Astrocyte (in vitro differentiated cells and primary cell): ENCODE data around the gene RTKN2. TPM values are rescaled to one million over a fixed set of nuclear protein-coding genes. Genes with fewer than 3 reads are reported as not detected.

Source experiments
- DNase-seq: peaks from one replicate; pipeline ENCODE4 v3.0.0-alpha.2; 2010; ENCODE audit warnings: low read depth
- FAIRE-seq: peaks from 2 replicates; lab custom pipeline; 2011; peaks lifted over from hg19 to GRCh38; lab: Jason Lieb, UNC
- H2AFZ ChIP-seq: 2 replicates; pipeline ENCODE4 v1.6.0; 2012; ENCODE audit warnings: low read depth, low read length, inconsistent platforms
- H3K27ac ChIP-seq: 2 replicates; pipeline ENCODE4 v1.5.1; 2011; ENCODE audit warnings: low read depth, low read length, inconsistent platforms
- H3K27me3 ChIP-seq: 2 replicates; pipeline ENCODE4 v1.6.0; 2011; ENCODE audit warnings: low read length, inconsistent platforms; ENCODE audit not compliant: insufficient read depth
- H3K36me3 ChIP-seq: 2 replicates; pipeline ENCODE4 v1.5.1; 2011; ENCODE audit warnings: low read length, inconsistent platforms; ENCODE audit not compliant: insufficient read depth
- H3K4me1 ChIP-seq: 2 replicates; pipeline ENCODE4 v1.5.1; 2011; ENCODE audit warnings: low read length, inconsistent platforms; ENCODE audit not compliant: insufficient read depth
- H3K4me2 ChIP-seq: 2 replicates; pipeline ENCODE4 v1.6.0; 2012; ENCODE audit warnings: low read length, inconsistent platforms
- H3K4me3 ChIP-seq: 2 replicates; pipeline ENCODE4 v1.5.1; 2011; ENCODE audit warnings: low read depth, mild to moderate bottlenecking, low read length, inconsistent platforms; ENCODE audit not compliant: insufficient read depth
- H3K79me2 ChIP-seq: 2 replicates; pipeline ENCODE4 v1.6.0; 2012; ENCODE audit warnings: mild to moderate bottlenecking, low read length, inconsistent platforms; ENCODE audit not compliant: insufficient read depth
- H3K9ac ChIP-seq: 2 replicates; pipeline ENCODE4 v1.6.0; 2012; ENCODE audit warnings: mild to moderate bottlenecking, low read length, inconsistent platforms
- H3K9me3 ChIP-seq: 2 replicates; pipeline ENCODE4 v1.5.1; 2012; ENCODE audit warnings: low read depth, mild to moderate bottlenecking, low read length, inconsistent platforms; ENCODE audit not compliant: insufficient read depth
- H4K20me1 ChIP-seq: 2 replicates; pipeline ENCODE4 v1.6.0; 2012; ENCODE audit warnings: low read length, inconsistent platforms; ENCODE audit not compliant: insufficient read depth
- H3K27ac Mint-ChIP-seq: one replicate; pipeline ENCODE4 v1.8.0; 2021; ENCODE audit warnings: mild to moderate bottlenecking, mixed read lengths; ENCODE audit not compliant: unreplicated experiment
- H3K27me3 Mint-ChIP-seq: one replicate; pipeline ENCODE4 v1.8.0; 2021; ENCODE audit warnings: low read depth, mixed read lengths; ENCODE audit not compliant: unreplicated experiment
- H3K36me3 Mint-ChIP-seq: one replicate; pipeline ENCODE4 v1.8.0; 2021; ENCODE audit warnings: low read depth, mixed read lengths; ENCODE audit not compliant: unreplicated experiment
- H3K4me1 Mint-ChIP-seq: one replicate; pipeline ENCODE4 v1.8.0; 2021; ENCODE audit warnings: low read depth, mixed read lengths; ENCODE audit not compliant: unreplicated experiment
- H3K4me3 Mint-ChIP-seq: one replicate; pipeline ENCODE4 v1.8.0; 2021; ENCODE audit warnings: mild to moderate bottlenecking, moderate library complexity, mixed read lengths; ENCODE audit not compliant: unreplicated experiment
- H3K9me3 Mint-ChIP-seq: one replicate; pipeline ENCODE4 v1.8.0; 2021; ENCODE audit warnings: mild to moderate bottlenecking, mixed read lengths; ENCODE audit not compliant: unreplicated experiment
- EZH2 ChIP-seq: IDR thresholded peaks from 2 replicates; pipeline ENCODE4 v1.6.1; 2012; ENCODE audit warnings: mild to moderate bottlenecking, low read length, inconsistent platforms; ENCODE audit not compliant: insufficient read depth
- total RNA-seq: library from RNA; stranded (reverse); gene quantifications from 2 replicates; pipeline ENCODE4 v1.2.1, GENCODE V29; 2021
- TF ChIP-seq, protein P1 (sequence below): IDR thresholded peaks from 2 replicates; pipeline ENCODE4 v1.5.1; 2011; ENCODE audit warnings: low read depth, mild to moderate bottlenecking, inconsistent platforms, low read length, moderate library complexity; ENCODE audit not compliant: insufficient read depth

RTKN2 gene
- total RNA-seq, 1 donor from 2014 or later, result 8.4 TPM

DNA sequence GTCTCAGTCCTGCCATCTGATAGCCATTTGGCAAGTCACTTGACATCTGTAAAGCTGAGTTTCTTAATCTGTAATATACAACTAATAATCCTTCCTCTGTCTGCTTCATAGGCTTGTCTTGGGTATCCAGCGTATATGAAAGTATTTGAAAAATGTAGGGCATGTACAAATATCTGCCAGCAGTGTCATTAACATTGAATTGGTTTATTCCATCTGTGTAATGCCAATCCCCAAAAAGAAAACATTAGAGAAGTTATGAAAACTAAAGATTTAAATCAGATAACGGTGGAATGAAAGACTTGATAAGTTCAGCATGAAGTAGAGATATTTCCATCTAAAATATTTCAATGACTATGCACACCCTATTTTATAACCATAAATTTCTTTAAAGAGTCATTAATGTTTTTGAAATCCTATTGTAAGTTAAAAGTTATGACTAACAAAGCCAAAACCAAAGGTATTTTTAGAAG, 9.8 kb upstream of the RTKN2 start:
- H3K36me3 Mint-ChIP-seq, result no peaks in the 10 kb centered on the region
- Histone ChIP-seq H4K20me1 (no peaks in the 10 kb centered on the region), H3K4me2 (no peak overlapping the region), H3K36me3 (no peaks in the 10 kb centered on the region), H3K9me3 (no peaks in the 10 kb centered on the region), H3K4me1 (peaks cover 3% of the 10 kb centered on the region), H3K9ac (no peak overlapping the region), H3K27me3 (no peaks in the 10 kb centered on the region), H2AFZ (no peak overlapping the region), H3K79me2 (no peaks in the 10 kb centered on the region), H3K4me3 (no peak overlapping the region), H3K27ac (no peak overlapping the region)
- no peak overlapping the region for H3K4me3 Mint-ChIP-seq
- no peak for FAIRE-seq
- H3K27me3 Mint-ChIP-seq, result no peaks in the 10 kb centered on the region
- no peaks in the 10 kb centered on the region for H3K9me3 Mint-ChIP-seq
- no peak for TF ChIP-seq EZH2
- TF ChIP-seq, protein P1, sequence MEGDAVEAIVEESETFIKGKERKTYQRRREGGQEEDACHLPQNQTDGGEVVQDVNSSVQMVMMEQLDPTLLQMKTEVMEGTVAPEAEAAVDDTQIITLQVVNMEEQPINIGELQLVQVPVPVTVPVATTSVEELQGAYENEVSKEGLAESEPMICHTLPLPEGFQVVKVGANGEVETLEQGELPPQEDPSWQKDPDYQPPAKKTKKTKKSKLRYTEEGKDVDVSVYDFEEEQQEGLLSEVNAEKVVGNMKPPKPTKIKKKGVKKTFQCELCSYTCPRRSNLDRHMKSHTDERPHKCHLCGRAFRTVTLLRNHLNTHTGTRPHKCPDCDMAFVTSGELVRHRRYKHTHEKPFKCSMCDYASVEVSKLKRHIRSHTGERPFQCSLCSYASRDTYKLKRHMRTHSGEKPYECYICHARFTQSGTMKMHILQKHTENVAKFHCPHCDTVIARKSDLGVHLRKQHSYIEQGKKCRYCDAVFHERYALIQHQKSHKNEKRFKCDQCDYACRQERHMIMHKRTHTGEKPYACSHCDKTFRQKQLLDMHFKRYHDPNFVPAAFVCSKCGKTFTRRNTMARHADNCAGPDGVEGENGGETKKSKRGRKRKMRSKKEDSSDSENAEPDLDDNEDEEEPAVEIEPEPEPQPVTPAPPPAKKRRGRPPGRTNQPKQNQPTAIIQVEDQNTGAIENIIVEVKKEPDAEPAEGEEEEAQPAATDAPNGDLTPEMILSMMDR, result no peak
- no peak overlapping the region for H3K27ac Mint-ChIP-seq
- H3K4me1 Mint-ChIP-seq, result peaks cover 6% of the 10 kb centered on the region
- peak; percentile 78 for DNase-seq

DNA sequence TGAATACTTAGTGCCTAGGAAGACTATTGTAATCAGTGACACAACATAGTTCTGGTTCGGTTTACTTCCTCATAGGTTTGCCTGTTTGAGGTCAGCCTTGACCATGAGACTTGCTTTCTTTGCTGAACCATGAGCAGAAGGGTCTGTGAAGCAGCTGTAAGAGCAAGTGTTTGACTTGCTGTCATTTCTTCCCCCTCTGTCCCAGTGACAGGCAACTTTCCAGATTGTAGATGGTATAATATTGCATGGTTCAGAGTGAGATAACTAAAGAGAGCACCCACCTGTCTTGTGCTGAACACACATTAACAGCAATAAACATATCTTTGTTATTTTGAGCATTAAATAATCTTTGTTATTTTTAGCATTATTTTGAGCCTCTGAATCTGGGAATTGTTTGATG, 9.3 kb upstream of the RTKN2 start:
- Histone ChIP-seq H3K9ac (no peak overlapping the region), H3K4me1 (peaks cover 3% of the 10 kb centered on the region), H3K79me2 (no peaks in the 10 kb centered on the region), H3K27ac (no peak overlapping the region), H3K9me3 (no peaks in the 10 kb centered on the region), H3K4me3 (no peak overlapping the region), H2AFZ (no peak overlapping the region), H3K27me3 (no peaks in the 10 kb centered on the region), H3K36me3 (no peaks in the 10 kb centered on the region), H3K4me2 (no peak overlapping the region), H4K20me1 (no peaks in the 10 kb centered on the region)
- no peak overlapping the region for H3K27ac Mint-ChIP-seq
- peaks cover 6% of the 10 kb centered on the region for H3K4me1 Mint-ChIP-seq
- no peaks in the 10 kb centered on the region for H3K36me3 Mint-ChIP-seq
- no peak for DNase-seq
- H3K27me3 Mint-ChIP-seq, result no peaks in the 10 kb centered on the region
- TF ChIP-seq, protein P1, result no peak
- no peak for TF ChIP-seq EZH2
- FAIRE-seq, result no peak
- H3K9me3 Mint-ChIP-seq, result no peaks in the 10 kb centered on the region
- H3K4me3 Mint-ChIP-seq, result no peak overlapping the region

DNA sequence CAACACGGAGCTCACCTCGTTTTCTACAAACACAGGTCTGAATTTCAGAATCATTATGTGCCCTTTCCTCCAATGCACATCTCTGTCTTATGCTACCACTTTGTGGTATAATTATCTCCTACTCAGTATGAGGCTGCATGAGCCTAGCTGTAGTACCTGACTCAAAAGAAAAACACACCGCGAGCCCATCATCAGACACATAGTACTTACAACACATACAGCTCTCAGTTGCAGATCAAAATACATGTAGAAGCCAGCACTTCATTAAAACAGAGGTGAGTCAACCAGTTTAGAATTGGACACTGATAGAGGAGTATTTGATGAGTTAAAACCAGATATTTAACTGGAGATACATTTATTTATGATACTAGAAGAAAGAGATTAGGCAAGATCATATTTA, 1.4 kb upstream of the RTKN2 start:
- Histone ChIP-seq H3K4me3 (no peak overlapping the region), H3K27me3 (no peaks in the 10 kb centered on the region), H3K36me3 (no peaks in the 10 kb centered on the region), H3K9me3 (no peaks in the 10 kb centered on the region), H2AFZ (no peak overlapping the region), H3K9ac (no peak overlapping the region), H4K20me1 (no peaks in the 10 kb centered on the region), H3K4me1 (no peaks in the 10 kb centered on the region), H3K79me2 (peaks cover 15% of the 10 kb centered on the region), H3K27ac (no peak overlapping the region), H3K4me2 (no peak overlapping the region)
- DNase-seq (no peak), FAIRE-seq (no peak)
- TF ChIP-seq, protein P1, result no peak
- TF ChIP-seq EZH2, result no peak
- Mint-ChIP-seq H3K27me3 (no peaks in the 10 kb centered on the region), H3K9me3 (no peaks in the 10 kb centered on the region), H3K4me3 (no peak overlapping the region), H3K4me1 (peaks cover 17% of the 10 kb centered on the region), H3K36me3 (no peaks in the 10 kb centered on the region), H3K27ac (no peak overlapping the region)
